Neural cell (in vitro differentiated cells): ENCODE measurements around the gene HMGCLL1. TPM values are rescaled to one million over a fixed set of nuclear protein-coding genes. Genes with fewer than 3 reads are reported as not detected.
A peak's percentile ranks its signal among the peaks of the same experiment; 100 is the strongest.

Experiments
- H2AFZ ChIP-seq: fragments of 200-600, 300-800 bp; sonication (generic), shearing (Covaris generic); 2 replicates; pipeline ENCODE4 v1.6.0; 2014; ENCODE audit warnings: low read depth, mild to moderate bottlenecking, antibody characterized with exemption, low read length, moderate library complexity
- H3F3A ChIP-seq: fragments of 200-600 bp; shearing (Covaris generic); 2 replicates; pipeline ENCODE4 v1.6.1; 2016; ENCODE audit warnings: mild to moderate bottlenecking, moderate library complexity, mixed read lengths, antibody characterized with exemption, low read length; ENCODE audit not compliant: insufficient read depth, poor library complexity, severe bottlenecking
- H3K27ac ChIP-seq: fragments of 200-600, 300-800 bp; sonication (generic), shearing (Covaris generic); 2 replicates; pipeline ENCODE4 v1.5.1; 2014; ENCODE audit warnings: mild to moderate bottlenecking, low read length, moderate library complexity
- H3K27me3 ChIP-seq: fragments of 300-800, 200-600 bp; sonication (generic), shearing (Covaris generic); 2 replicates; pipeline ENCODE4 v1.6.0; 2014; ENCODE audit warnings: mild to moderate bottlenecking, low read depth, low read length, moderate library complexity; ENCODE audit not compliant: insufficient read depth
- H3K36me3 ChIP-seq: fragments of 300-800, 200-600 bp; sonication (generic), shearing (Covaris generic); 2 replicates; pipeline ENCODE4 v1.5.1; 2014; ENCODE audit warnings: mild to moderate bottlenecking, antibody characterized with exemption, low read length, moderate library complexity; ENCODE audit not compliant: insufficient read depth
- H3K4me2 ChIP-seq: fragments of 300-800, 200-600 bp; sonication (generic), shearing (Covaris generic); 2 replicates; pipeline ENCODE4 v1.6.0; 2014; ENCODE audit warnings: mild to moderate bottlenecking, low read length
- H3K4me3 ChIP-seq: fragments of 300-800, 200-600 bp; sonication (generic), shearing (Covaris generic); 2 replicates; pipeline ENCODE4 v1.5.1; 2014; ENCODE audit warnings: mild to moderate bottlenecking, low read length, moderate library complexity
- H3K79me2 ChIP-seq: fragments of 200-600 bp; shearing (Covaris generic); replicated peaks from 2 replicates; pipeline ENCODE4 v1.6.0; 2014; ENCODE audit warnings: mild to moderate bottlenecking, low read length, moderate library complexity; ENCODE audit not compliant: insufficient read depth
- H3K9ac ChIP-seq: fragments of 300-800, 200-600 bp; sonication (generic), shearing (Covaris generic); 2 replicates; pipeline ENCODE4 v1.6.1; 2016; ENCODE audit warnings: mild to moderate bottlenecking, low read length, mixed read lengths
- H3K9me2 ChIP-seq: fragments of 200-600 bp; shearing (Covaris generic); 2 replicates; pipeline ENCODE4 v1.6.1; 2016; ENCODE audit warnings: mild to moderate bottlenecking, low read length, mixed read lengths; ENCODE audit not compliant: insufficient read depth
- H3K9me3 ChIP-seq: fragments of 200-600, 300-800 bp; sonication (generic), shearing (Covaris generic); 2 replicates; pipeline ENCODE4 v1.6.1; 2016; ENCODE audit warnings: mild to moderate bottlenecking, mixed run types, low read length, moderate library complexity, mixed read lengths
- H4K20me1 ChIP-seq: fragments of 200-600 bp; shearing (Covaris generic); 2 replicates; pipeline ENCODE4 v1.6.1; 2016; ENCODE audit warnings: mild to moderate bottlenecking, mixed run types; ENCODE audit not compliant: insufficient read depth
- CTCF ChIP-seq: fragments of 450-650 bp; IDR thresholded peaks from 2 replicates; pipeline ENCODE4 v1.5.1; 2014; ENCODE audit warnings: antibody characterized with exemption, mild to moderate bottlenecking, moderate library complexity; ENCODE audit not compliant: poor library complexity, severe bottlenecking
- EP300 ChIP-seq: fragments of 450-650 bp; conservative IDR thresholded peaks from 2 replicates; pipeline ENCODE4 v1.6.1; 2014; ENCODE audit warnings: antibody characterized with exemption, mild to moderate bottlenecking, moderate library complexity; ENCODE audit not compliant: poor library complexity, severe bottlenecking
- EZH2 ChIP-seq: fragments of 200-600, 300-800 bp; shearing (Covaris generic), sonication (generic); IDR thresholded peaks from 2 replicates; pipeline ENCODE4 v1.6.1; 2014; ENCODE audit warnings: antibody characterized with exemption, low read length, borderline replicate concordance, mild to moderate bottlenecking; ENCODE audit not compliant: insufficient read depth, poor library complexity, severe bottlenecking
- MXI1 ChIP-seq: fragments of 450-650 bp; conservative IDR thresholded peaks from 2 replicates; pipeline ENCODE4 v1.6.1; 2014; ENCODE audit warnings: antibody characterized with exemption, mild to moderate bottlenecking; ENCODE audit not compliant: poor library complexity, severe bottlenecking
- POLR2AphosphoS5 ChIP-seq: IDR thresholded peaks from 2 replicates; pipeline ENCODE4 v1.6.1; 2012
- RAD21 ChIP-seq: fragments of 450-650 bp; conservative IDR thresholded peaks from 2 replicates; pipeline ENCODE4 v1.6.1; 2014; ENCODE audit warnings: antibody characterized with exemption, mild to moderate bottlenecking, moderate library complexity
- REST ChIP-seq: IDR thresholded peaks from 2 replicates; pipeline ENCODE4 v1.6.1; 2012; ENCODE audit warnings: borderline replicate concordance
- SMC3 ChIP-seq: fragments of 450-650 bp; conservative IDR thresholded peaks from 2 replicates; pipeline ENCODE4 v1.6.1; 2014; ENCODE audit warnings: antibody characterized with exemption, mild to moderate bottlenecking, moderate library complexity; ENCODE audit not compliant: poor library complexity
- TAF1 ChIP-seq: IDR thresholded peaks from 2 replicates; pipeline ENCODE4 v1.6.1; 2012; ENCODE audit warnings: low read depth
- polyA minus RNA-seq: library from RNA; depleted of rRNA, polyadenylated mRNA; stranded (reverse); fragments of >200 nt; gene quantifications from 2 replicates; pipeline ENCODE4 v1.2.3, GENCODE V29; 2014
- polyA plus RNA-seq: library from polyadenylated mRNA; depleted of rRNA; stranded (reverse); fragments of >200 nt; gene quantifications from 2 replicates; pipeline ENCODE4 v1.2.3, GENCODE V29; 2014

HMGCLL1 gene
- polyA plus RNA-seq (54.2 and 59.7 TPM in 2 replicates), polyA minus RNA-seq (73.3 and 81.6 TPM in 2 replicates)

GRCh38 chr6:55578537-55579363 lies at the start of gene HMGCLL1:
TSS of gene HMGCLL1 (minus strand) at chr6:55579192. CDS start at chr6:55579055, 137 bp downstream.
- Histone ChIP-seq H3K9me3 (no peaks in the 10 kb centered on the region), H3K9ac (peak within 1 kb of the TSS; percentile 96), H3F3A (peaks cover 5% of the 10 kb centered on the region), H4K20me1 (no peaks in the 10 kb centered on the region), H3K4me2 (peak within 1 kb of the TSS; percentile 96), H3K79me2 (peaks cover 9% of the 10 kb centered on the region), H3K9me2 (no peaks in the 10 kb centered on the region), H3K27ac (peak within 1 kb of the TSS; percentile 94), H3K27me3 (no peaks in the 10 kb centered on the region), H3K4me3 (peak within 1 kb of the TSS; percentile 84), H2AFZ (peak within 1 kb of the TSS; percentile 95), H3K36me3 (no peaks in the 10 kb centered on the region)
- TF ChIP-seq POLR2AphosphoS5, result peak; percentile 92
- TF ChIP-seq TAF1, result peak; percentile 90
- peak; percentile 53 for TF ChIP-seq SMC3
- peak; percentile 63 for TF ChIP-seq MXI1
- TF ChIP-seq REST, result peak; percentile 95
- peak; percentile 52 for TF ChIP-seq RAD21
- peak; percentile 62 for TF ChIP-seq CTCF
- TF ChIP-seq EP300, result peak; percentile 62
- no peak for TF ChIP-seq EZH2

- Histone ChIP-seq H3K9me3 (no peaks in the 10 kb centered on the region), H3K4me3 (no peak overlapping the region), H4K20me1 (no peaks in the 10 kb centered on the region), H3K27ac (no peak overlapping the region), H3K4me2 (no peak overlapping the region), H3K9me2 (no peaks in the 10 kb centered on the region), H3K36me3 (no peaks in the 10 kb centered on the region), H3K27me3 (no peaks in the 10 kb centered on the region), H2AFZ (no peak overlapping the region), H3K79me2 (no peaks in the 10 kb centered on the region), H3K9ac (no peak overlapping the region), H3F3A (no peaks in the 10 kb centered on the region)
- TF ChIP-seq MXI1 (no peak), EZH2 (no peak), TAF1 (no peak)
Measured at GRCh38 chr6:55621993-55622392, 43.0 kb upstream of the HMGCLL1 start.
